Neutrophil (primary cell): Measurements from ENCODE around the gene ELOVL1.
A peak's percentile ranks its signal among the peaks of the same experiment; 100 is the strongest.

Source experiments
- H3K27ac ChIP-seq: fragments of 200-600 bp; sonication (generic); 2 replicates; pipeline ENCODE4 v1.5.1; 2016; ENCODE audit warnings: mild to moderate bottlenecking, moderate library complexity
- H3K27me3 ChIP-seq: fragments of 200-600 bp; sonication (generic); 2 replicates; pipeline ENCODE4 v1.6.0; 2016; ENCODE audit warnings: mild to moderate bottlenecking
- H3K36me3 ChIP-seq: fragments of 200-600 bp; sonication (generic); 2 replicates; pipeline ENCODE4 v1.5.1; 2017
- H3K4me1 ChIP-seq, 2 experiments: fragments of 200-600 bp in 1 of 2; sonication (generic) in 1 of 2; 1 replicate in 1 of 2; 2 replicates in 1 of 2; pipeline versions ENCODE4 v1.5.1 to v1.6.1; 2013 to 2016; ENCODE audit warnings: low read depth in 1 of 2, low read length in 1 of 2, mild to moderate bottlenecking in 1 of 2, moderate library complexity in 1 of 2; ENCODE audit not compliant: control insufficient read depth in 1 of 2, insufficient read depth in 1 of 2
- H3K4me3 ChIP-seq, 2 experiments: fragments of 200-600 bp in 1 of 2; sonication (generic) in 1 of 2; 1 replicate in 1 of 2; 2 replicates in 1 of 2; pipeline ENCODE4 v1.5.1; 2013 to 2016; ENCODE audit warnings: low read depth in 1 of 2, low read length in 1 of 2, mild to moderate bottlenecking in 1 of 2, moderate library complexity in 1 of 2
- H3K9me3 ChIP-seq: fragments of 200-600 bp; sonication (generic); 2 replicates; pipeline ENCODE4 v1.5.1; 2016
- CTCF ChIP-seq: fragments of 200-600 bp; sonication (generic); IDR thresholded peaks from 2 replicates; pipeline ENCODE4 v1.5.1; 2016; ENCODE audit warnings: antibody characterized with exemption

Gene ELOVL1

GRCh38 chr1:43352351-43352705 is 15.5 kb downstream of the ELOVL1 start:
- no peak for TF ChIP-seq CTCF
- H3K4me1 ChIP-seq = peaks cover 8 to 9% of the 10 kb centered on the region in 2 experiments
- no peaks in the 10 kb centered on the region for H3K27me3 ChIP-seq
- no peaks in the 10 kb centered on the region for H3K36me3 ChIP-seq
- no peaks in the 10 kb centered on the region for H3K9me3 ChIP-seq
- H3K4me3 ChIP-seq = no peak overlapping the region
- no peak overlapping the region for H3K27ac ChIP-seq

DNA sequence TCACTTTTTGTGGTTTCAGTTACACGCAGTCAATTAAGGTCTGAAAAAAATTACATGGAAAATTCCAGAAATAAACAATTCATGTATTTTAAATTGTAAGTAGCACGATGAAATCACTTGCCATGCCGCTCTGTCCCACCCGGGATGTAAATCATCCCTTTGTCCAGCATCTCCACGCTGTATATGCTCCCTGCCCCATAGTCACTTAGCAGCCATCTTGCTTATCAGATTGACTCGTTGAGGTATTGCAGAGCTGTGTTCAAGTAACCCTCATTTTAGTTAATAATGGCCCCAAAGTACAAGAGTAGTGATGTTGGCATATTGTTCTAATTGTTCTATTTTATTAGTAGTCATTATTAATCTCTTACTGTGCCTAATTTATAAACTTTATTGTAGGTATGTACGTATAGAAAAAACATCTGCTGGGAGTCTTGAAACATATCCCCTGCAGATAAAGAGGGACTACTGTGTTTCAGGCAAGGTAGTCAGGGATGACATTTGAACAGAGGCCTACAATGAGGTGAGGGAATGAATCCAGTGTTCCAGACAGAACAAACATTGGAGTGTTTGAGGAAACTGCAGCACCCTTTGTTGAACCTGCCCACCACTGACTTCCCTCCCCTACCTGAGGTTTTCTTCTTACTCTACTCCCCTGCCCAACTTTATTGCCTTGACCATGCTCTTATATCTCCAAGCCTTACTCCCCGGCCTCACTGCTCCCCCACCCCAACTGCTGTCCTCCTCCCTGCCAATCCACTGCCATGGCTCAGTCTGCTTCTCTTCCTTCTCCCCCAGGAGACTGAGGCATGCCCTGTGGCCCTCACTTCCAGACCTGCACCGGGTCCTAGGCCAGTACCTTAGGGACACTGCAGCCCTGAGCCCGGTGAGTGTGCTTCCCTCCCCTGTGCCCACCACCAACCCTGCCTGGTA is 16.1 kb downstream of the ELOVL1 start:
- Histone ChIP-seq H3K27me3 (no peaks in the 10 kb centered on the region), H3K36me3 (no peaks in the 10 kb centered on the region), H3K4me3 (no peak overlapping the region), H3K4me1 (peaks cover 8 to 9% of the 10 kb centered on the region in 2 experiments), H3K9me3 (no peaks in the 10 kb centered on the region), H3K27ac (no peak overlapping the region)
- no peak for TF ChIP-seq CTCF

DNA sequence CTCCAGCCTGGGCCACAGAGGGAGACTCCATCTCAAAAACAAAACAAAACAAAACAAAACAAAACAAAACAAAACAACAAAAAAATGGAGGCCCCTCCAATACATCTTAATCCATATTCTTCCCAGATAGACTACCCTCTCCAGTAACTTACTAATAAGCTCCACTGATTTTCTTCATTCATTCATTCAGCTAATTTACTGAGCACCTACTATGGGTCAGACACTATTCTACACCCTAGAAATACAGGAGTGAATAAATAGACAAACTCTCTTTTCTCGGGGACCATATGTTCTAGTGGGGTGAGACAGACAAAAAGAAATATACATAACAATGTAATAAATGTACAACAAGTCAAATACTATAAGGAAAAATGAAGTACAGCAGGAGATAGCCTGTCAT is 16.8 kb downstream of the ELOVL1 start:
- H3K27me3 ChIP-seq = no peaks in the 10 kb centered on the region
- no peak overlapping the region for H3K4me3 ChIP-seq
- TF ChIP-seq CTCF = no peak
- no peaks in the 10 kb centered on the region for H3K36me3 ChIP-seq
- no peak overlapping the region for H3K27ac ChIP-seq
- no peaks in the 10 kb centered on the region for H3K9me3 ChIP-seq
- H3K4me1 ChIP-seq = peaks cover 8 to 9% of the 10 kb centered on the region in 2 experiments

DNA sequence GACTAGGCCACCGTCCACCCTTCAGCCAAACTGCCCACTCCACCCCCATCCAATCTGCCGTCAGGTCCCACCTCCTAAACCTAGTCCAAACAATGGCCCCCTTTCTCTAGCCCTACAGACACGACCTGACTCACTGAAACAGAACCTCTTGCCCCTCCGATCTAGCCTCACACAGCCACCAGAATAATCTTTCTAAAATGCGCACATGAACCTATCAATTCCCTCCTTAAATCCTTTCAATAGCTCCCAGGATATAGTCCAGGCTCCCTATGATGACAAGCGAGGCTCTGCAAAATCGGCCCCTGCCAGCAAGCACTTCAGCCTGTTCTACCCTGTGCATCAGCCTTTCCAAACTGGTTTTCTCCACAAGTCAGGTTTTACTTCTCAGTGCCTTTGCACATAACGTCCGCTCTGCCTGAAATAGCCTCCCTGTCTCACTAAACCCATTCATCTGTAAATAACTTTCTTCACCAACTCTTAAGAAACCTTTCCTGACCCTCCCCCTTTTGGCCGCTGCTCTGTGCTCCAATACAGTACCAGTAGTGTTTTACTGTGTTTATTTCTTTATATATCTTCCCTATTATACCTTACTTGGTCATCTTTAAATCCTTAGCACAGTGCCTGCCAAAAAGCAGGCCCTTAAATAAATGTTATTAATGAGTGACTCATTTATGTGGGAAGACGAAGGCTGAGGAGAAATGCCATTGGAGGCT is 18.1 kb downstream of the ELOVL1 start:
- Histone ChIP-seq H3K4me1 (peaks cover 8 to 9% of the 10 kb centered on the region in 2 experiments), H3K27me3 (no peaks in the 10 kb centered on the region)

More for the DNA sequence above, 18.1 kb downstream of the ELOVL1 start:
- Histone ChIP-seq H3K4me3 (peak overlapping the region; percentile 51 to 55), H3K9me3 (no peaks in the 10 kb centered on the region), H3K27ac (peak overlapping the region; percentile 95), H3K36me3 (no peaks in the 10 kb centered on the region)
- TF ChIP-seq CTCF = no peak
